ENCODE measurements around the gene CHD9.

DNA sequence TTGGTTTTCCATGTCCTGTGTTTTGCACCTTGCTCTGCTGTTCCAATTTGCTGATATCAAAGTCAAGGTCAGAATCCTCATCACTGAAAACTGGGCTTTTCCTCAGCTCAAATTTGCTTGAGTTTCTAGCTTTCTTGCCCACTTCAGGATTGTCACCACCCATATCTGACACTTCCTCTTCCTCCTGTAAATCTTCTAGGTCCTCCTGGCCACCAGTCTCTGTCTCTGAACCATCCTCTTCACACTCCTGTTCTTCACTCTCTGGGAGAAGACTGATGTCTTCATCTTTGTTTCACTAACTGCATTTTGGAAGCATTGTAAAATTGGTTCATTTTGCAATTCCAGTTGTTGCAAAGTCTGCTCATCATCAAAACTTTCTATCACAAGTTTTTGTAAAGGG, 316.0 kb downstream of the CHD9 start:
- TF ChIP-seq BHLHE40 (IDR thresholded peaks at IDR 0.05; ENCODE audit: borderline replicate concordance): no peak
- TF ChIP-seq SP1 (IDR thresholded peaks at IDR 0.05): no peak
- TF ChIP-seq TARDBP (IDR thresholded peaks at IDR 0.05): no peak
- no peak for TF ChIP-seq HDGF (IDR thresholded peaks at IDR 0.05; ENCODE audit: borderline replicate concordance)
- no peak for TF ChIP-seq L3MBTL2 (conservative IDR thresholded peaks at IDR 0.05)
- no peak for TF ChIP-seq NFRKB (IDR thresholded peaks at IDR 0.05)
- TF ChIP-seq CTBP1 (IDR thresholded peaks at IDR 0.05; ENCODE audit: borderline replicate concordance): no peak
- no peak for TF ChIP-seq FOXA1 (IDR thresholded peaks at IDR 0.05)
- no peak for TF ChIP-seq SUZ12 (IDR thresholded peaks at IDR 0.05)
- TF ChIP-seq FOXM1 (IDR thresholded peaks at IDR 0.05; ENCODE audit: borderline replicate concordance): no peak
- no peak for TF ChIP-seq ELF4 (IDR thresholded peaks at IDR 0.05)
- no peak for TF ChIP-seq ARNT (IDR thresholded peaks at IDR 0.05)
- no peak for TF ChIP-seq FOXK2 (IDR thresholded peaks at IDR 0.05)
- TF ChIP-seq ZNF384 (IDR thresholded peaks at IDR 0.05): no peak
